GM10266 (cell line): ENCODE results near the gene FBXO31.

Source experiments
- DNase-seq: peaks from one replicate; pipeline ENCODE4 v3.0.0; 2012; ENCODE audit errors: extremely low spot score
- CTCF ChIP-seq: IDR thresholded peaks from 2 replicates; pipeline ENCODE4 v1.5.1; 2012; ENCODE audit warnings: mild to moderate bottlenecking, low read depth; ENCODE audit not compliant: control insufficient read depth, insufficient read depth; ENCODE audit errors: missing control alignments

FBXO31 gene

GRCh38 chr16:87327798-87328495 is 55.6 kb downstream of the FBXO31 start:
- DNase-seq, result no peak
- TF ChIP-seq CTCF, result no peak

GRCh38 chr16:87326151-87326571 is 57.4 kb downstream of the FBXO31 start:
- no peak for DNase-seq

GRCh38 chr16:87325423-87325858 is 58.1 kb downstream of the FBXO31 start:
- no peak for DNase-seq
- no peak for TF ChIP-seq CTCF

More at GRCh38 chr16:87326151-87326571, 57.4 kb downstream of the FBXO31 start:
- TF ChIP-seq CTCF, result no peak

GRCh38 chr16:87324411-87325275 is 58.9 kb downstream of the FBXO31 start:
- DNase-seq, result peak; percentile 81
- peak; percentile 77 for TF ChIP-seq CTCF

GRCh38 chr16:87323727-87324410 is 59.7 kb downstream of the FBXO31 start:
- no peak for DNase-seq
- no peak for TF ChIP-seq CTCF

- no peak for TF ChIP-seq CTCF
Observed at GRCh38 chr16:87322833-87323726, 60.5 kb downstream of the FBXO31 start.

More at GRCh38 chr16:87322833-87323726, 60.5 kb downstream of the FBXO31 start:
- DNase-seq, result no peak
